ENCODE results near the gene TELO2. TPM values are rescaled to one million over a fixed set of nuclear protein-coding genes. Genes with fewer than 3 reads are reported as not detected.
A peak's percentile ranks its signal among the peaks of the same experiment; 100 is the strongest.

TELO2 gene
- polyA plus RNA-seq, 3 donors: 7.3 to 58.1 (median 11.4) TPM

GRCh38 chr16:1460602-1461138, 32.5 kb upstream of the TELO2 start:
- Mint-ChIP-seq H3K36me3 (peaks cover 58 to 87% of the 10 kb centered on the region in 2 donors), H3K27ac (peak overlapping the region in 2 of 7 donors; percentile 32 to 66), H3K9me3 (no peaks in the 10 kb centered on the region), H3K4me3 (no peak overlapping the region), H3K27me3 (ENCODE audit: low read depth in 3 of 3) (peaks cover 0 to 3% (median 0%) of the 10 kb centered on the region in 3 donors), H3K4me1 (no peaks in the 10 kb centered on the region)
- no peak overlapping the region for H2AFZ ChIP-seq (ENCODE audit: insufficient read depth, low read depth, low read length, poor library complexity, severe bottlenecking)
- H3K4me3 ChIP-seq (replicated peaks in 1 of 3; ENCODE audit: low read depth in 2 of 3, low read length in 3 of 3): no peak overlapping the region
- H3K9me3 ChIP-seq (replicated peaks in 1 of 2; ENCODE audit: control insufficient read depth in 1 of 2, insufficient read depth in 1 of 2, low read length in 2 of 2): no peaks in the 10 kb centered on the region
- no peak overlapping the region for H3K9ac ChIP-seq (ENCODE audit: insufficient read depth, low read length, poor library complexity, severe bottlenecking)
- H3K36me3 ChIP-seq (replicated peaks in 1 of 2; ENCODE audit: control insufficient read depth in 1 of 2, insufficient read depth in 2 of 2, low read length in 2 of 2): peaks cover 74 to 96% of the 10 kb centered on the region in 2 donors
- WGBS (ENCODE audit: insufficient coverage): 97% methylated on average over 24 of the region's 30 CpGs
- no peak for DNase-seq
- H3K27ac ChIP-seq (ENCODE audit: low read depth in 1 of 2, low read length in 2 of 2): no peak overlapping the region
- H3K27me3 ChIP-seq (ENCODE audit: control insufficient read depth in 2 of 2, insufficient read depth in 2 of 2, low read length in 2 of 2): no peaks in the 10 kb centered on the region
- H4K20me1 ChIP-seq (ENCODE audit: insufficient read depth, low read length): peaks cover 83% of the 10 kb centered on the region
- peaks cover 53% of the 10 kb centered on the region for H3K79me2 ChIP-seq (ENCODE audit: insufficient read depth, low read length)
- no peak overlapping the region for H3K4me2 ChIP-seq (replicated peaks; ENCODE audit: extremely low read depth, low read length, poor library complexity, severe bottlenecking)
- no peaks in the 10 kb centered on the region for H3K4me1 ChIP-seq (ENCODE audit: control insufficient read depth in 1 of 2, insufficient read depth in 2 of 2, low read length in 2 of 2)
- no peak for TF ChIP-seq CTCF (IDR thresholded peaks at IDR 0.05)
- intact Hi-C loops (cut with micrococcal nuclease): no loop called here

GRCh38 chr16:1461146-1461545, 32.0 kb upstream of the TELO2 start:
- no peaks in the 10 kb centered on the region for H3K27me3 ChIP-seq (ENCODE audit: control insufficient read depth in 2 of 2, insufficient read depth in 2 of 2, low read length in 2 of 2)
- H3K79me2 ChIP-seq (ENCODE audit: insufficient read depth, low read length): peaks cover 58% of the 10 kb centered on the region
- 94% methylated on average over 16 of the region's 24 CpGs for WGBS (ENCODE audit: insufficient coverage)
- H3K27me3 Mint-ChIP-seq (ENCODE audit: low read depth in 3 of 3): peaks cover 0 to 3% (median 0%) of the 10 kb centered on the region in 3 donors
- no peaks in the 10 kb centered on the region for H3K4me1 Mint-ChIP-seq
- peaks cover 54 to 83% of the 10 kb centered on the region in 2 donors for H3K36me3 Mint-ChIP-seq
- intact Hi-C loops (cut with micrococcal nuclease): no loop called here
- no peak for DNase-seq
- no peak overlapping the region for H3K4me2 ChIP-seq (replicated peaks; ENCODE audit: extremely low read depth, low read length, poor library complexity, severe bottlenecking)
- no peaks in the 10 kb centered on the region for H3K4me1 ChIP-seq (ENCODE audit: control insufficient read depth in 1 of 2, insufficient read depth in 2 of 2, low read length in 2 of 2)
- H3K36me3 ChIP-seq (replicated peaks in 1 of 2; ENCODE audit: control insufficient read depth in 1 of 2, insufficient read depth in 2 of 2, low read length in 2 of 2): peaks cover 73 to 96% of the 10 kb centered on the region in 2 donors
- no peak overlapping the region for H3K4me3 ChIP-seq (replicated peaks in 1 of 3; ENCODE audit: low read depth in 2 of 3, low read length in 3 of 3)
- no peak overlapping the region for H3K9ac ChIP-seq (ENCODE audit: insufficient read depth, low read length, poor library complexity, severe bottlenecking)
- no peak overlapping the region for H2AFZ ChIP-seq (ENCODE audit: insufficient read depth, low read depth, low read length, poor library complexity, severe bottlenecking)
- H3K27ac ChIP-seq (ENCODE audit: low read depth in 1 of 2, low read length in 2 of 2): no peak overlapping the region
- H3K9me3 Mint-ChIP-seq: no peaks in the 10 kb centered on the region
- no peak overlapping the region for H3K4me3 Mint-ChIP-seq
- TF ChIP-seq CTCF (IDR thresholded peaks at IDR 0.05): no peak
- H3K9me3 ChIP-seq (replicated peaks in 1 of 2; ENCODE audit: control insufficient read depth in 1 of 2, insufficient read depth in 1 of 2, low read length in 2 of 2): no peaks in the 10 kb centered on the region
- peaks cover 83% of the 10 kb centered on the region for H4K20me1 ChIP-seq (ENCODE audit: insufficient read depth, low read length)
- H3K27ac Mint-ChIP-seq: peak overlapping the region in 1 of 7 donors; percentile 86

All from CD14-positive monocyte (primary cell).